Stimulated activated CD4-positive, alpha-beta T cell treated with anti-CD3 and anti-CD28 coated beads, Interleukin-1b, Interleukin-23, amount 100 ng/mL, for 48 hours (primary cell): Measurements from ENCODE around the gene TTC24.
"Not testable (repeated sequence)": the region's sequence is repeated elsewhere in the genome, so short reads cannot be mapped to it uniquely, and the experiment has no call there.

Experiments used
- DNase-seq: peaks from one replicate; pipeline ENCODE4 v3.0.0-alpha.2; 2020

The TTC24 gene

GRCh38 chr1:156589546-156589945 is 10.0 kb downstream of the TTC24 start:
- DNase-seq = no peak

GRCh38 chr1:156590326-156591180 is 11.0 kb downstream of the TTC24 start:
- no peak for DNase-seq

GRCh38 chr1:156591181-156591431 is 11.6 kb downstream of the TTC24 start:
- no peak for DNase-seq

- peak; percentile 64 for DNase-seq
These were observed 12.1 kb downstream of the TTC24 start, which contains the start of gene NAXE for GRCh38 chr1:156591432-156592157. TSS of gene NAXE (plus strand) at chr1:156591776. CDS start at chr1:156591805, 29 bp downstream.

- DNase-seq = no peak
These were observed 12.8 kb downstream of the TTC24 start for GRCh38 chr1:156592158-156592909.

GRCh38 chr1:156592910-156593660 is 13.6 kb downstream of the TTC24 start:
- no peak for DNase-seq

GRCh38 chr1:156593661-156593989 is 14.1 kb downstream of the TTC24 start:
- DNase-seq = no peak

- no peak for DNase-seq
These were observed 14.7 kb downstream of the TTC24 start for GRCh38 chr1:156594190-156594589.

- no peak for DNase-seq
These were observed 15.5 kb downstream of the TTC24 start for GRCh38 chr1:156595016-156595415.

GRCh38 chr1:156596426-156596825 is 16.9 kb downstream of the TTC24 start:
- DNase-seq = no peak

GRCh38 chr1:156598125-156598524 is 18.6 kb downstream of the TTC24 start:
- no peak for DNase-seq

GRCh38 chr1:156598731-156599432 is 19.4 kb downstream of the TTC24 start:
- no peak for DNase-seq

- DNase-seq = no peak
These were observed 20.3 kb downstream of the TTC24 start for GRCh38 chr1:156599811-156600210.

GRCh38 chr1:156600733-156601121 is 21.2 kb downstream of the TTC24 start:
- DNase-seq = no peak

- DNase-seq = peak; percentile 81
These were observed 21.8 kb downstream of the TTC24 start, which contains the start of gene GPATCH4 for GRCh38 chr1:156601122-156601830. TSS of gene GPATCH4 (minus strand) at chr1:156601479.

- DNase-seq = no peak
These were observed 22.4 kb downstream of the TTC24 start for GRCh38 chr1:156601892-156602291.

- no peak for DNase-seq
These were observed 23.1 kb downstream of the TTC24 start for GRCh38 chr1:156602557-156602993.

GRCh38 chr1:156607344-156607743 is 27.8 kb downstream of the TTC24 start:
- DNase-seq = not testable (repeated sequence)

GRCh38 chr1:156608036-156608674 is 28.6 kb downstream of the TTC24 start:
- DNase-seq = peak; percentile 58

- DNase-seq = peak; percentile 57
These were observed 29.5 kb downstream of the TTC24 start for GRCh38 chr1:156608981-156609380.

GRCh38 chr1:156610072-156610471 is 30.5 kb downstream of the TTC24 start:
- DNase-seq = not testable (repeated sequence)
